Ramos (cell line): ENCODE data around the gene SZRD1.

Source experiments
- in situ Hi-C: fragments of 300-500 bp; cut with MboI; formaldehyde crosslinking; loops from one replicate; pipeline ENCODE4 v1.14.3; 2022; ENCODE audit warnings: low sequenced_read_pairs; ENCODE audit not compliant: unreplicated experiment

The SZRD1 gene

DNA sequence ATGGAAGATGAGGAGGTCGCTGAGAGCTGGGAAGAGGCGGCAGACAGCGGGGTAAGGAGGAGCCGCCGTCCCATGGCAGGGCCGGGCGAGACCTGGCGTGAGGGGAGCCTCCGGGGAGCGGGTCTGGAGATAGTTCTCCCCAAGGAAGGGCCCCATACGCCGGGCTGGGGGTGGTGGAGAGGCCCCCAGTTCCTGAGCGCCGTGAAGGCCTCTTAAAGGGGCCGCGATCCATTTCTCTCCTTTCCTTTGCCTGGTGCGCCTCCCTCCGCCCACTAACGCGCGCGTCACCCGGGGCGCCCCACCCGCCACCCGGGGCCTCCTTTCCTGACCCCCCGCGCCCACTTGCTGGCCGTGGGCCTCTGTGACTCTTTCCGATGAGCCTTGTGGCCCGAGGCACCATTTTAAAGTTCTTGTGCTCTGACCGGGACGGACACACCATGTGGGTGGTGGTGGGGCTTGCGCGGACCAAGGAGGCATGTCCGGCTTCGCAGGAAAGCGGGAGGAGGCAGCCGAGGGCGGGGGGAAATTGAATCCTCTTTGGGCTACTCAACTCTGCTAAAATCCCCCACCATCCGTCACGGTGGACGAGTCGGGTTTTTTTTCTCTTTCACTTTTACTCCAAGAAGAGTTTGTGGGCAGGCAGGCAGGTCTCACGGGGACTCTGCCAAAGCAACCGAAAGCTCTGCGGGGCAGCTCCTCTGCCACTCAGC lies 371 bp downstream of the SZRD1 start:
- in situ Hi-C loops: loop anchor here (10.0 kb wide), 1 partner anchor 283 kb away; no protein-coding TSS in a partner anchor

GRCh38 chr1:16367968-16368890 lies 1.2 kb downstream of the SZRD1 start:
- in situ Hi-C loops: loop anchor here (10.0 kb wide), 1 partner anchor 283 kb away; no protein-coding TSS in a partner anchor

DNA sequence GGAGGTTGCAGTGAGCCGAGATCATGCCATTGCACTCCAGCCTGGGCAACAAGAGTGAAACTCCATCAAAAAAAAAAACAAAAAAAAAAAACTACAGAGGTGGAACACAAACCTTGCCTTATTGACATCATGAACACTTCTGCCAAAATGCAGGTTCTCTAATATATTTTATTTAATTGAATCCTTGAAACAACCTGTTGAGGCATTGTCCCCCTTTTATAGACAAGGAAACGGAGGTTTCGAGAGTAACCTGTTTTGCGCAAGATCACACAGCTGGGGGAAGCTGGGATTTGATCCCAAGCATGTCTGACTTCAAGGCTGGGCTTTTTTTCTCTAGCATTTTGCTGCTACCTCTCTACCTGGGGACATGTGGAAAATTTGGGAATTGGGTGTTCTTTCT lies 2.8 kb downstream of the SZRD1 start:
- in situ Hi-C loops: loop anchor here (10.0 kb wide), 1 partner anchor 285 kb away; no protein-coding TSS in a partner anchor

DNA sequence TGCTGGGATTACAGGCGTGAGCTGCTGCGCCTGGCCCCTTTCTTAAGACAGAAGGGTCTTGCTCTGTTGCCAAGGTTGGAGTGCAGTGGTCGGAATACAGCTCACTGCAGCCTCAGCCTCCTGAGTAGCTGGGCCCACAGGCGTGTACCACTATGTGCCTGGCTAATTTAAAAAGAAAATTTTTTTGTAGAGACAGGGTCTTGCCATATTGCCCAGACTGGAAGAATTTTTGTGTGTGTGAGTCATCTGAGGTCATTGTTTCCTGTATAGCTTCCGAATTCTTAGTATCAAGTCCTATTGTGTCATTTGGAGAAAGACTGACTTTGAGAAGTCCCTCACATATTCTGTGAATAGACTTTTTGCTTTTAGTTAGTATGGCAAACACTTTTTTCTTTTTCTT lies 4.7 kb downstream of the SZRD1 start:
- in situ Hi-C loops: no loop called here

DNA sequence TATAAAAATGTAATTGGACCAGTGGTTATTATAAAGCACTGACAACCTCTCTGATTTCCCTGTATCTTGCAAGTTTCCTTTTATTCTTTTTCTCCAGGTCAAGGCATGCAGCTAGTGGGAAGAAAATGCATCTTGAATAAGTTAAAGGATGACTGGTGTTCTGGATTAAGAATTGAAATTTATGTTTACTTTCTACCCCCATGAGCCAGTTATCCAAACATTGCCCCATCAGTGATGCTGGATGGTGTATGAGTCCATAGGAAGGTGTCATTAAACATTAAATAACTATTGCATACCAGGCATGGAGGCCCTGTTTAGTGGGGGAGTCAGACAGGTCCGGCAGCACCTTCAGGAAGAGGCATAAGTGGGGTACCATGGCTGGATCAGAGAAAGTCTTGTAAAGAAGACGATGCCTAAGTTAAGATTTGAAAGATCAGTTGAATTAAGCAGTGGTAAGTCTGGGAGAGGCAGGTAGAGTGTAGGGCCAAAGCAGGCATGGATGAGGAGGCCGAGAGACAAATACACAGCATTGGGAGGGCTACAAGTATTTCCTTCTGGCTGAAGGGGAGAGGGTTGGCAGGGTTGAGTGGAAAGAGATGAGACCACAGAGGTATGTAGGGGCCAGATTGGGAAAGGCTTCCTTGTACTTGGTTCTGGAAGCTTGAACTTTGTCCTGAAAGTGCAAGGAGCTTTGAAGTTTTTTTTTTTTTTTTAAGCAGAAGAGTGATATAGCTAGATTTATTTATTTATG lies 5.7 kb downstream of the SZRD1 start:
- in situ Hi-C loops: no loop called here

- in situ Hi-C loops: no loop called here
Observed at GRCh38 chr1:16374266-16374665, 7.2 kb downstream of the SZRD1 start.

DNA sequence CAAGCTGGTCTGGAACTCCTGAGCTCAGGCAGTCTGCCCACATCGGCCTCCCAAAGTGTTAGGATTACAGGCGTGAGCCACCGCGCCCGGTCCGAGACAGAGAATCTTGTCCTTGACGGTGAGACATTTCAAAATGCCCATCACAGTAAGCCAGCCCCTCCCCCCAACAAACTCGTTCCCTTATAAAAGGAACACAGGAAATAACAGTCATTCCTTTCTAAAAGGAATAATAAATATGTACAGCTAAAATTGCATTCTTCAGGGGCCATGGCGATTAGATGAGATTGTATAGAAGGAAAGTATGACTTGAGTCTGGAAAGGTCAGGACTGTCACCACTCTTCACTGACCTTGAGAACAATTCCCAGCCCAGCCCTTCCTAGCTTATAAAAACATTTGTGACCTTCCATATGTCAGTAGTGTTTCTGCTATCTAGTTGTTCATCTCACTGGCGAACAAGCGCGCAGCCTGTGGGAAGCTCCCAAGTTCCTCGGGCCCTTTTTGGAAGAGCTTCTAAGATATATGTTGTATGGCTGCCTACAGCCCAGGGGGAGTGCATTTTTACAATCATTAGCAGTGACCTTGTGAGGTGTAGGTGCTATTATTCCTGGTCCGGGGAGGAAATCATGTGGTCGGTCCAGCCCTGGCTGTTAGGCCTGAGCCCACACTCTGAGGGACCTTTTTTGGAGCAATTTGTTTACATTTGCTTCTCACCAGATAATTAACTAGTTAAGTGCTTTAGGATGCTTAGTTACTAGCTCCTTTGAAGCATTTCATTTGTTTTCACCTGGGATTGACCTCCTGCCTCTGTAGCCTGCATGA lies 8.7 kb downstream of the SZRD1 start:
- in situ Hi-C loops: no loop called here

DNA sequence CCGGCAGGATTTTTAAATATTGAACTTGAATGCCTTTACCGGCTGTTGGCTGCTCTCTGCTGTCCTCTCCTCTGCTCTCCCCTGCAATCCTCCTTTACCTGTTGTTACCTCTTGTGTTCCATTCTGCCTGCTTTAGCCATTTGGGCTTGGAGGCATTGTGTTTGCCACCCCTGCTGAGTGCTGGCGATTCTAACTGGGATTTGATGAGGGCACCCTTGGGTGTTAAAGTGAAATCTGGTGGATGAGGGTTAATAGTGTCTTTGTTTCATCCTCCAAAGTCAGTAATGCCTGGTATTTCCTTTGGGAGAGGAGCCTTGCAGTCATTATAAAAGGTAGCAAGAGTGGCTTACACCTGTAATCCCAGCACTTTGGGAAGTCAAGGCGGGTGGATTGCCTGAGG lies 9.9 kb downstream of the SZRD1 start:
- in situ Hi-C loops: no loop called here

GRCh38 chr1:16378443-16378842 lies 11.4 kb downstream of the SZRD1 start:
- in situ Hi-C loops: no loop called here

- in situ Hi-C loops: no loop called here
Observed at GRCh38 chr1:16380868-16381267, 13.8 kb downstream of the SZRD1 start.

GRCh38 chr1:16383888-16384287 lies 16.8 kb downstream of the SZRD1 start:
- in situ Hi-C loops: no loop called here

- in situ Hi-C loops: no loop called here
Observed at GRCh38 chr1:16385659-16386453, 18.8 kb downstream of the SZRD1 start.

DNA sequence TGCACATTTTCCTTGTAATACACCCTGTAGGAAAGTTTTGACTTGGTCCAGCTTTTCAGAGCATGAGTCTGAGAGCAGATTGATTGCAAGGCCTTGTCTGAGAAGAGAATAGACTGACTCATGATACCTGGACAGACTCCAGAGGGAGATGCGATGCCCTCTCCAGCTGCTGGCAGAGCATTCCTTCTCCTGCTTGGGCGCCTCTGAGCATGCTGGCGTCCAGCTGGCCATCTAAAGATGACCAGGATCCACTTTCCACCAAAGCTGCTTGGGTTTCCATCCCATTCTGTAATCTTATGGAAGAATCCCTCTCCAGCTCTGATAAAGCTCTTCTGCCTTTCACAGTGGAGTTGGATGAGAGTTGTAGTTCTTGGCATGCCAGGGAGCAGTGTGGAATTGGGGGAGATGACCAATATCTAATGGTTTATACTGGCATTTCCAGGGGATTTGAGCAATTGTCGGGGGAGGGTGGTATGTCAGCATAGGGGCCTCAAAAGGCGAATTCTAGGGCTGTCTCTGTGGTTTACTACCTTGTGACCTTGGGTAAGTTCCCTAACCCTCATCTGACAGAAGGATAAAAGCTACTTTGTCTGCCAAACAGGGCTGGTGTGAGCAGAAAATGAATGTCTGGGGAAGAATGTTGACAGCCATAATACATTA lies 19.5 kb downstream of the SZRD1 start:
- in situ Hi-C loops: no loop called here

- in situ Hi-C loops: no loop called here
Observed at GRCh38 chr1:16387201-16388188, 20.5 kb downstream of the SZRD1 start.

GRCh38 chr1:16391411-16391810 lies 24.4 kb downstream of the SZRD1 start:
- in situ Hi-C loops: no loop called here

DNA sequence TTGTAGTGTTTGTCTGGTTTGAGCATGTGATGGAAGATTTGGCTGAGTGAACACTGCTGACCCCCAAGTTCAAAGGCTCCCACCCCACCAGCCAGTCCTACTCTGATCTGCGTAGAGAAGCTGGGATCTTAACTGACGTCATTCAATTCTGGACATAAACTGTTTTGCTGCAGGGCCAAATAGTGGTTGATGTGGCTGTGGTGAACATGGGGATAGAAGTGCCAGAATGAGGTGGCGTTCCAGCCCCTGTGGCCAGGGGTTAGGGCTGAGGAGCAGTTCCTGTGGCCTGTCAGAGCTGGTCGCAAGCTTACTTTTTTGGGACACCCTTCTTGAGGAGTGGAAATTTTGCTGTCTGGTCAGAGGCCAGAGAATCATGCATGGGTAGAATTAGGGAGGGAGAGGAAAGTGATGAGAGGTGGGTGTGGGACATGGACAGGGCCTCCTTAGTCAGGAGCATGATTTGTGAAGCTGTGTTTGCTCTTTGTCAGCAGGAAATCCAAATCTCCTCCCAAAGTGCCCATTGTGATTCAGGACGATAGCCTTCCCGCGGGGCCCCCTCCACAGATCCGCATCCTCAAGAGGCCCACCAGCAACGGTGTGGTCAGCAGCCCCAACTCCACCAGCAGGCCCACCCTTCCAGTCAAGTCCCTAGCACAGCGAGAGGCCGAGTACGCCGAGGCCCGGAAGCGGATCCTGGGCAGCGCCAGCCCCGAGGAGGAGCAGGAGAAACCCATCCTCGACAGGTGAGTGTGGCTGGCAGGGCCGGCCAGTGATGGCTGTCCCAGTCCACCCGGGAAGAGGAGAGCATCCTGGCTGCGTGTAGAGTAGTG lies 25.9 kb downstream of the SZRD1 start:
- in situ Hi-C loops: no loop called here
